ENCODE results near the gene LRIT1. TPM values are rescaled to one million over a fixed set of nuclear protein-coding genes. Genes with fewer than 3 reads are reported as not detected.

Gene LRIT1
- total RNA-seq, 1 experiment from 2014 or later, result not detected

DNA sequence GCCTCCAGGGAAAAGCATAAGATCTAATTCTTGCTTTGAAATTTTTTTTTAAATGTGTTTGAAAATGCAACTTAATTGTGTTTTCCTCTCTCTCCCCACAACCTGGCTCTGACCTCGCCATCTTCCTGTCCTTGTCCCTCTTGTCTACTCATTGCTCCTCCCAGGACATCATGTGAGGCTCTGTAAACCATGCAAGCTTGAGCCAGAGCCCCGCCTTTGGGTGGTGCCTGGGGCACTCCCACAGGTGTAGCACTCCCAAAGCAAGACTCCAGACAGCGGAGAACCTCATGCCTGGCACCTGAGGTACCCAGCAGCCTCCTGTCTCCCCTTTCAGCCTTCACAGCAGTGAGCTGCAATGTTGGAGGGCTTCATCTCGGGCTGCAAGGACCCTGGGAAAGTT, 56.8 kb downstream of the LRIT1 start (continued):
- TF ChIP-seq EZH2 (IDR thresholded peaks at IDR 0.05) (no peak), FOSL1 (IDR thresholded peaks at IDR 0.05; ENCODE audit: low read depth) (no peak), YY1 (IDR thresholded peaks at IDR 0.05; ENCODE audit: extremely low read depth, insufficient replicate concordance, low read depth, low read length) (no peak), ATF3 (IDR thresholded peaks at IDR 0.05) (no peak), TCF7L2 (IDR thresholded peaks at IDR 0.05; ENCODE audit: borderline replicate concordance, extremely low read depth, insufficient read depth, insufficient read length) (no peak)

DNA sequence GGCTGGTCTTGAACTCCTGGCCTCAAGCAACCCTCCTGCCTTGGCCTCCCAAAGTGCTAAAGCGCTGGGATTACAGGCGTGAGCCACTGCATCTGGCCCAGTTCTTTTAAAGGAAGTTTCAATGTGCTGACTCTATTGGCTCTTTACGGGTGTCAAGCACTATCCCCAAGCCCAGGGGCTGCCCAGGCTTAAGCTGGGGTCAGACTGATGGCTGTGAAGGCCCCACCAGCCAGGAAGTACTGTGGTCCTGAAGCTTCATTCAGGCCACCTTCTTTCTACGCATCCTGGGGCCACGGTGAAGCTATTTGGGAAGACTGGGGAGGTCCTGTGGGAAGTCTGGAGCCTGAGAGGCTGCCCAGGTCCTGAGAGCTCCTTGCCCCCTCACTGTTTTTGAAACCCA, 59.7 kb downstream of the LRIT1 start:
- no peak overlapping the region for H3K27ac ChIP-seq (ENCODE audit: low read depth, low read length)
- H3K9me3 ChIP-seq (ENCODE audit: control insufficient read depth in 1 of 2, insufficient read depth in 1 of 2, low read depth in 1 of 2, low read length in 2 of 2), result no peaks in the 10 kb centered on the region
- no peaks in the 10 kb centered on the region for H3K79me2 ChIP-seq (ENCODE audit: insufficient read depth, low read length)
- H3K4me3 ChIP-seq (replicated peaks in 1 of 2; ENCODE audit: low read depth in 1 of 2, low read length in 2 of 2), result no peak overlapping the region
- BruUV-seq (replicated peaks), result no TSS peak
- POLR2A ChIA-PET, result no interaction called here
- RAD21 ChIA-PET (ENCODE audit: low non-redundant PET in 1 of 2, low total read pairs in 2 of 2, uncharacterized antibody in 2 of 2, unreplicated experiment in 2 of 2), result no interaction called here
- H3K27me3 ChIP-seq (ENCODE audit: insufficient read depth, low read length), result no peaks in the 10 kb centered on the region
- intact Hi-C loops (cut with micrococcal nuclease), result no loop called here
- CTCF ChIA-PET, result no interaction called here
- H3K4me2 ChIP-seq (ENCODE audit: low read length), result no peak overlapping the region
- H3K9me2 ChIP-seq (ENCODE audit: insufficient read depth), result no peaks in the 10 kb centered on the region
- ATAC-seq, result no peak
- TF ChIP-seq EZH2phosphoT487 (IDR thresholded peaks at IDR 0.05; ENCODE audit: borderline replicate concordance) (no peak), ZFX (IDR thresholded peaks at IDR 0.05) (no peak), FOSL1 (IDR thresholded peaks at IDR 0.05; ENCODE audit: low read depth) (no peak), SP1 (IDR thresholded peaks at IDR 0.05; ENCODE audit: low read depth) (no peak), TCF7L2 (IDR thresholded peaks at IDR 0.05; ENCODE audit: borderline replicate concordance, extremely low read depth, insufficient read depth, insufficient read length) (no peak), EZH2 (IDR thresholded peaks at IDR 0.05) (no peak), POLR2AphosphoS5 (IDR thresholded peaks at IDR 0.05; ENCODE audit: low read depth, low read length) (no peak)
- TF ChIP-seq, protein P1, sequence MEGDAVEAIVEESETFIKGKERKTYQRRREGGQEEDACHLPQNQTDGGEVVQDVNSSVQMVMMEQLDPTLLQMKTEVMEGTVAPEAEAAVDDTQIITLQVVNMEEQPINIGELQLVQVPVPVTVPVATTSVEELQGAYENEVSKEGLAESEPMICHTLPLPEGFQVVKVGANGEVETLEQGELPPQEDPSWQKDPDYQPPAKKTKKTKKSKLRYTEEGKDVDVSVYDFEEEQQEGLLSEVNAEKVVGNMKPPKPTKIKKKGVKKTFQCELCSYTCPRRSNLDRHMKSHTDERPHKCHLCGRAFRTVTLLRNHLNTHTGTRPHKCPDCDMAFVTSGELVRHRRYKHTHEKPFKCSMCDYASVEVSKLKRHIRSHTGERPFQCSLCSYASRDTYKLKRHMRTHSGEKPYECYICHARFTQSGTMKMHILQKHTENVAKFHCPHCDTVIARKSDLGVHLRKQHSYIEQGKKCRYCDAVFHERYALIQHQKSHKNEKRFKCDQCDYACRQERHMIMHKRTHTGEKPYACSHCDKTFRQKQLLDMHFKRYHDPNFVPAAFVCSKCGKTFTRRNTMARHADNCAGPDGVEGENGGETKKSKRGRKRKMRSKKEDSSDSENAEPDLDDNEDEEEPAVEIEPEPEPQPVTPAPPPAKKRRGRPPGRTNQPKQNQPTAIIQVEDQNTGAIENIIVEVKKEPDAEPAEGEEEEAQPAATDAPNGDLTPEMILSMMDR (IDR thresholded peaks at IDR 0.05 in 2 of 3, conservative IDR thresholded peaks at IDR 0.05 in 1 of 3; ENCODE audit: borderline replicate concordance in 1 of 3, insufficient read depth in 1 of 3, low read depth in 2 of 3, low read length in 2 of 3), result no peak
- TF ChIP-seq, protein P2, sequence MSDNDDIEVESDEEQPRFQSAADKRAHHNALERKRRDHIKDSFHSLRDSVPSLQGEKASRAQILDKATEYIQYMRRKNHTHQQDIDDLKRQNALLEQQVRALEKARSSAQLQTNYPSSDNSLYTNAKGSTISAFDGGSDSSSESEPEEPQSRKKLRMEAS (IDR thresholded peaks at IDR 0.05), result no peak
- no peak for DNase-seq (ENCODE audit: low read depth, low spot score)
- no peaks in the 10 kb centered on the region for H3K36me3 ChIP-seq (ENCODE audit: control insufficient read depth in 1 of 2, insufficient read depth in 2 of 2, low read length in 2 of 2)
- no peaks in the 10 kb centered on the region for H3K4me1 ChIP-seq (ENCODE audit: control insufficient read depth in 1 of 2, insufficient read depth in 2 of 2, low read length in 2 of 2)
- no peak overlapping the region for H2AFZ ChIP-seq (ENCODE audit: low read depth, low read length, poor library complexity, severe bottlenecking)
- H4K20me1 ChIP-seq (ENCODE audit: insufficient read depth), result no peaks in the 10 kb centered on the region
- H3K9ac ChIP-seq (ENCODE audit: low read length), result no peak overlapping the region

Other genes with a start within 250 kb of the LRIT1 start
- 156 TPM for gene GHITM, start 102.0 kb downstream of the LRIT1 start, total RNA-seq (2021; ENCODE audit: unreplicated experiment)
- not detected for gene GPR15LG, start 67.7 kb downstream of the LRIT1 start, total RNA-seq (2021; ENCODE audit: unreplicated experiment)
- not detected for gene CDHR1, start 47.0 kb downstream of the LRIT1 start, total RNA-seq (2021; ENCODE audit: unreplicated experiment)
- gene LRIT2, start 16.0 kb downstream of the LRIT1 start, total RNA-seq (2021; ENCODE audit: unreplicated experiment), result not detected
- gene RGR, start 3.5 kb upstream of the LRIT1 start, total RNA-seq (2021; ENCODE audit: unreplicated experiment), result not detected
- 28.9 TPM for gene CCSER2, start 87.0 kb upstream of the LRIT1 start, total RNA-seq (2021; ENCODE audit: unreplicated experiment)

All from HCT116 (cell line).